D341Med (cell line): Measurements from ENCODE around the gene CD63.

ENCODE experiments used
- DNase-seq: peaks from one replicate; pipeline ENCODE4 v3.0.0; 2012; ENCODE audit warnings: low spot score

The CD63 gene

GRCh38 chr12:55686366-55687010 lies 42.3 kb downstream of the CD63 start:
- no peak for DNase-seq

DNA sequence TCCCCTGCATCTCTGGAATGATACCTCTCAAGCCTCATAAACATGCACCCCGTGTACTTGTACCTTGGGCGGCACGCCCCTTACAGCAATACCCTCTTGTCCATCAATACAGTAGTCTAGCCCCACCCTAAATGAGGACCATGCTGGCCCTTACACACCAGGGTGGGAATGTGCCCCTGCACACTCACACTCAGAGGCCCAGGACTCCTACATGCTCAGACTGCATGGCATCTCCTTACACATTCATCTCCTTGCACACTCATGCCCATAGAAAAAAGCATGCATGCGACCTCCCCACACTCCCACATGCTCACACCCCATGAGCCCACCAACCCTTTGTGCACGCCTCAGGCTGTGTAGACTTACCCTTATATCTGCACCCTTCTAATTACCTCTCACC lies 43.1 kb downstream of the CD63 start:
- DNase-seq, result no peak

DNA sequence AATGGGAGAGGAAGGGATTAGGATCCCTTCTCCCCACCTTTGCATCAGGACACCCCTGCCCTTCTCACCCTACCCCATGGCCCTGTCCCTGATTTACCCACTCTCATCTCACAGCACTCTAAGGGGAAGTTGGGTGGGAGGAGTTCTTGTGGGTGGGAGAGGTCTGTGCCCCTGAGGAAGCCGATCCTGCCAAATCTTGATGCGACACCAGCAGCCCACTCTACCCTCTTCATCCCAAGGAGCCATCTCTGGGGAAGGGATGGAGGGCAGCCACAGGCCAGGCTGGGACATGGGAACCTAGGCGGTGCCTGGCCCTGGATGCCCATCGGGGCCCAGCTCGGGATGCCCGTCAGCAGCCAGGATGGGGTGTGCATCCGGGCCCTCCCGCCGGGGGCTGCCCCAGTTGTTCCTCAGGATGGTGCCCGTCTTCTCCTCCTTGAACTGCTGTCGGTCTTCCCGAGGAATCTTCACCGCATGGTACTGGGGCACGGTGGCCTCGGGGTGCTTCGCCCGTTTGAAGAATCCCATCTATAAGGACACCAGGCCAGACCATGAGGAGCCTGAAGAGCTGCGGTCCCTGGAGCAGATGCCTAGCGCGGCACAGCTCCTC lies 43.9 kb downstream of the CD63 start:
- DNase-seq, result no peak

- DNase-seq, result no peak
Observed at GRCh38 chr12:55683676-55684075, 45.1 kb downstream of the CD63 start.

GRCh38 chr12:55682087-55682796 lies 46.6 kb downstream of the CD63 start:
- no peak for DNase-seq

DNA sequence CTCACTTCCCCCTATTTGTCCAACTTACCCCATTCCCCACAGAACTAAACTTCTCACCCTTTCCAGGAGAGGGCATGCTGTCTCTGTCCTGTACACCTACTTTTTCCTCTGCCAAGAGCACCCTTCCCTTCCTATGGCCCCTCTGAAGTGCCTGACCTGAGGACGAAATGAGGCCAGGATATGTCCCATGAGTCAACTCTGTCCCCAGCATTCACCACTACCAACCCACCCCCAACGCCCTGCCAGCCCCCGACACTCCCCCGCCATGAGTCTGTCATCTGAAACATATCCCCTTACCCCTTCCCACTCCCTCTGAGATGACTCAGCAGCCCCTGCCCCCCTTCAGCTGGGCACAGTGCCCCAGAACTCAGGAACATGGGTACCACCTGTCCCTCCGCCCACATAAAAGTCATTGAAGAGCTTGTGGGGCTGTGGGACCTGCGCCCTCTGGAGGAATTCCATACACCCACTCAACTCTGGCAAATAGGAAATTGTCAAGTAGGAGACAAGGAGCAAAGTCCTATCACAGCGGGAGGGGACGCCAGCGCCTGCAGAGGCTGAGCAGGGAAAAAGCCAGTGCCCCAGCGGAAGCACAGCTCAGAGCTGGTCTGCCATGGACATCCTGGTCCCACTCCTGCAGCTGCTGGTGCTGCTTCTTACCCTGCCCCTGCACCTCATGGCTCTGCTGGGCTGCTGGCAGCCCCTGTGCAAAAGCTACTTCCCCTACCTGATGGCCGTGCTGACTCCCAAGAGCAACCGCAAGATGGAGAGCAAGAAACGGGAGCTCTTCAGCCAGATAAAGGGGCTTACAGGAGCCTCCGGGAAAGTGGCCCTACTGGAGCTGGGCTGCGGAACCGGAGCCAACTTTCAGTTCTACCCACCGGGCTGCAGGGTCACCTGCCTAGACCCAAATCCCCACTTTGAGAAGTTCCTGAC lies 47.4 kb downstream of the CD63 start:
- DNase-seq, result peak; percentile 59

GRCh38 chr12:55679691-55680090 lies 49.1 kb downstream of the CD63 start:
- DNase-seq, result no peak

GRCh38 chr12:55676707-55677106 lies 52.1 kb downstream of the CD63 start:
- DNase-seq, result no peak

GRCh38 chr12:55675666-55676065 lies 53.1 kb downstream of the CD63 start:
- no peak for DNase-seq
